H9 (cell line): ENCODE results near the gene IFT81. TPM values are rescaled to one million over a fixed set of nuclear protein-coding genes. Genes with fewer than 3 reads are reported as not detected.

Source experiments
- DNase-seq: peaks from one replicate; pipeline ENCODE4 v3.0.0-alpha.2; 2017
- H2AFZ ChIP-seq: one replicate; pipeline ENCODE4 v1.6.1; 2013; ENCODE audit warnings: mild to moderate bottlenecking, low read length, control low read depth, moderate library complexity
- H2AK5ac ChIP-seq: 2 replicates; pipeline ENCODE4 v1.6.1; 2013; ENCODE audit warnings: low read length, control low read depth, mixed read lengths; ENCODE audit not compliant: insufficient read length
- H2BK120ac ChIP-seq: one replicate; pipeline ENCODE4 v1.6.1; 2013; ENCODE audit warnings: low read depth, mild to moderate bottlenecking, low read length, control low read depth, inconsistent platforms; ENCODE audit not compliant: poor library complexity, severe bottlenecking
- H2BK12ac ChIP-seq: 2 replicates; pipeline ENCODE4 v1.6.1; 2013; ENCODE audit warnings: low read length, control low read depth, mixed read lengths, low read depth; ENCODE audit not compliant: insufficient read length
- H2BK15ac ChIP-seq: 2 replicates; pipeline ENCODE4 v1.6.1; 2013; ENCODE audit warnings: low read depth, low read length, control low read depth
- H2BK20ac ChIP-seq: one replicate; pipeline ENCODE4 v1.6.1; 2013; ENCODE audit warnings: low read depth, mild to moderate bottlenecking, low read length, control low read depth, inconsistent platforms; ENCODE audit not compliant: poor library complexity, severe bottlenecking
- H2BK5ac ChIP-seq: 2 replicates; pipeline ENCODE4 v1.6.1; 2013; ENCODE audit warnings: low read length, control low read depth, mixed read lengths; ENCODE audit not compliant: insufficient read length
- H3K14ac ChIP-seq: 2 replicates; pipeline ENCODE4 v1.6.1; 2013; ENCODE audit warnings: low read length, control low read depth; ENCODE audit not compliant: insufficient read depth
- H3K18ac ChIP-seq: 2 replicates; pipeline ENCODE4 v1.6.1; 2013; ENCODE audit warnings: low read depth, mild to moderate bottlenecking, mixed read lengths, low read length, control low read depth; ENCODE audit not compliant: insufficient read length
- H3K23ac ChIP-seq: 2 replicates; pipeline ENCODE4 v1.6.1; 2013; ENCODE audit warnings: low read length, control low read depth, mixed read lengths, low read depth; ENCODE audit not compliant: insufficient read length
- H3K23me2 ChIP-seq: 2 replicates; pipeline ENCODE4 v1.6.1; 2013; ENCODE audit warnings: low read depth, mild to moderate bottlenecking, mixed read lengths, low read length, control low read depth; ENCODE audit not compliant: insufficient read length, poor library complexity, severe bottlenecking
- H3K27ac ChIP-seq: 2 replicates; pipeline ENCODE4 v1.5.1; 2013; ENCODE audit warnings: low read length, control low read depth, mixed read lengths, low read depth; ENCODE audit not compliant: insufficient read length
- H3K27me3 ChIP-seq: 2 replicates; pipeline ENCODE4 v1.6.1; 2013; ENCODE audit warnings: low read length, control low read depth, inconsistent platforms; ENCODE audit not compliant: insufficient read depth
- H3K4ac ChIP-seq: 2 replicates; pipeline ENCODE4 v1.6.1; 2013; ENCODE audit warnings: low read depth, mild to moderate bottlenecking, control low read depth, inconsistent platforms, low read length, moderate library complexity
- H3K4me1 ChIP-seq: 2 replicates; pipeline ENCODE4 v1.6.1; 2013; ENCODE audit warnings: low read length, control low read depth, inconsistent platforms; ENCODE audit not compliant: insufficient read depth
- H3K4me2 ChIP-seq: 2 replicates; pipeline ENCODE4 v1.6.1; 2013; ENCODE audit warnings: low read length, control low read depth, mixed read lengths; ENCODE audit not compliant: insufficient read length, insufficient read depth
- H3K56ac ChIP-seq: 2 replicates; pipeline ENCODE4 v1.6.1; 2013; ENCODE audit warnings: low read depth, mild to moderate bottlenecking, mixed read lengths, low read length, control low read depth; ENCODE audit not compliant: insufficient read length
- H3K79me1 ChIP-seq: 2 replicates; pipeline ENCODE4 v1.6.1; 2013; ENCODE audit warnings: low read depth, mild to moderate bottlenecking, moderate library complexity, low read length, control low read depth, inconsistent platforms; ENCODE audit not compliant: insufficient read depth, poor library complexity, severe bottlenecking
- H3K79me2 ChIP-seq: 2 replicates; pipeline ENCODE4 v1.6.1; 2013; ENCODE audit warnings: low read length, control low read depth, inconsistent platforms; ENCODE audit not compliant: insufficient read depth
- H3K9ac ChIP-seq: 2 replicates; pipeline ENCODE4 v1.6.1; 2013; ENCODE audit warnings: low read length, control low read depth, mixed read lengths; ENCODE audit not compliant: insufficient read length; ENCODE audit errors: extremely low read depth
- H3K9me3 ChIP-seq: one replicate; pipeline ENCODE4 v1.6.1; 2013; ENCODE audit warnings: low read depth, low read length, inconsistent platforms; ENCODE audit not compliant: control insufficient read depth
- H3T11ph ChIP-seq: one replicate; pipeline ENCODE4 v1.6.1; 2013; ENCODE audit warnings: mild to moderate bottlenecking, low read length, control low read depth, inconsistent platforms
- H4K20me1 ChIP-seq: one replicate; pipeline ENCODE4 v1.6.1; 2013; ENCODE audit not compliant: control insufficient read depth, insufficient read length, insufficient read depth
- H4K5ac ChIP-seq: 2 replicates; pipeline ENCODE4 v1.6.1; 2013; ENCODE audit warnings: low read depth, mild to moderate bottlenecking, mixed read lengths, low read length, control low read depth; ENCODE audit not compliant: insufficient read length
- H4K8ac ChIP-seq: replicated peaks from 2 replicates; pipeline ENCODE4 v1.6.1; 2013; ENCODE audit warnings: low read length, control low read depth, mixed read lengths, low read depth; ENCODE audit not compliant: insufficient read length
- H4K91ac ChIP-seq: 2 replicates; pipeline ENCODE4 v1.6.1; 2013; ENCODE audit warnings: low read depth, mild to moderate bottlenecking, moderate library complexity, mixed read lengths, low read length, control low read depth; ENCODE audit not compliant: insufficient read length
- H3K27ac Mint-ChIP-seq, 3 experiments: 2 replicates in 2 of 3; 3 replicates in 1 of 3; pipeline ENCODE4 v1.8.0; 2020 to 2021; ENCODE audit warnings: mixed read lengths in 3 of 3, mild to moderate bottlenecking in 1 of 3, moderate library complexity in 1 of 3
- H3K27me3 Mint-ChIP-seq: 2 replicates; pipeline ENCODE4 v1.8.0; 2021; ENCODE audit warnings: low read depth, mild to moderate bottlenecking, moderate library complexity, mixed read lengths
- H3K36me3 Mint-ChIP-seq, 3 experiments: 2 replicates in 2 of 3; 3 replicates in 1 of 3; pipeline ENCODE4 v1.8.0; 2020 to 2021; ENCODE audit warnings: low read depth in 3 of 3, mixed read lengths in 3 of 3; ENCODE audit not compliant: insufficient read depth in 1 of 3
- H3K4me1 Mint-ChIP-seq, 2 experiments: 2 replicates each; pipeline ENCODE4 v1.8.0; 2020; ENCODE audit warnings: mixed read lengths in 2 of 2
- H3K4me3 Mint-ChIP-seq, 2 experiments: 2 replicates in 1 of 2; 3 replicates in 1 of 2; pipeline ENCODE4 v1.8.0; 2020 to 2021; ENCODE audit warnings: mild to moderate bottlenecking in 2 of 2, mixed read lengths in 2 of 2, moderate library complexity in 1 of 2
- H3K9me3 Mint-ChIP-seq, 2 experiments: 2 replicates in 1 of 2; 3 replicates in 1 of 2; pipeline ENCODE4 v1.8.0; 2020; ENCODE audit warnings: mild to moderate bottlenecking in 2 of 2, mixed read lengths in 2 of 2, moderate library complexity in 1 of 2
- WGBS: extraction: QIAGEN DNeasy Blood & Tissue Kit; methylation state at CpG from one replicate; pipeline ENCODE4 v1.1.7; 2013; ENCODE audit warnings: missing lambda C conversion rate, low lambda C conversion rate, mixed read lengths; ENCODE audit not compliant: insufficient read length; ENCODE audit errors: extremely low coverage; 5-methylcytosine and 5-hydroxymethylcytosine counted together
- total RNA-seq: library from RNA; stranded (reverse); gene quantifications from 2 replicates; pipeline ENCODE4 v1.2.1, GENCODE V29; 2021
- TF ChIP-seq, protein P1 (sequence below): fragments of 200-600 bp; sonication (generic); conservative IDR thresholded peaks from 3 replicates; pipeline ENCODE4 v1.8.0; 2021; ENCODE audit warnings: antibody characterized with exemption, mild to moderate bottlenecking

The IFT81 gene
- total RNA-seq, 1 experiment from 2014 or later, result 9.3 TPM

- H2BK5ac ChIP-seq, result no peak overlapping the region
- H2BK120ac ChIP-seq, result no peak overlapping the region
- no peak overlapping the region for H3K14ac ChIP-seq
- H3K27ac ChIP-seq, result no peak overlapping the region
- H4K91ac ChIP-seq, result no peak overlapping the region
- no peaks in the 10 kb centered on the region for H3K9me3 ChIP-seq
- no peaks in the 10 kb centered on the region for H3K4me1 Mint-ChIP-seq
- H3K4me1 ChIP-seq, result no peaks in the 10 kb centered on the region
- TF ChIP-seq, protein P1, sequence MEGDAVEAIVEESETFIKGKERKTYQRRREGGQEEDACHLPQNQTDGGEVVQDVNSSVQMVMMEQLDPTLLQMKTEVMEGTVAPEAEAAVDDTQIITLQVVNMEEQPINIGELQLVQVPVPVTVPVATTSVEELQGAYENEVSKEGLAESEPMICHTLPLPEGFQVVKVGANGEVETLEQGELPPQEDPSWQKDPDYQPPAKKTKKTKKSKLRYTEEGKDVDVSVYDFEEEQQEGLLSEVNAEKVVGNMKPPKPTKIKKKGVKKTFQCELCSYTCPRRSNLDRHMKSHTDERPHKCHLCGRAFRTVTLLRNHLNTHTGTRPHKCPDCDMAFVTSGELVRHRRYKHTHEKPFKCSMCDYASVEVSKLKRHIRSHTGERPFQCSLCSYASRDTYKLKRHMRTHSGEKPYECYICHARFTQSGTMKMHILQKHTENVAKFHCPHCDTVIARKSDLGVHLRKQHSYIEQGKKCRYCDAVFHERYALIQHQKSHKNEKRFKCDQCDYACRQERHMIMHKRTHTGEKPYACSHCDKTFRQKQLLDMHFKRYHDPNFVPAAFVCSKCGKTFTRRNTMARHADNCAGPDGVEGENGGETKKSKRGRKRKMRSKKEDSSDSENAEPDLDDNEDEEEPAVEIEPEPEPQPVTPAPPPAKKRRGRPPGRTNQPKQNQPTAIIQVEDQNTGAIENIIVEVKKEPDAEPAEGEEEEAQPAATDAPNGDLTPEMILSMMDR, result no peak
- H3K4me2 ChIP-seq, result no peak overlapping the region
- H4K5ac ChIP-seq, result no peak overlapping the region
- H3K36me3 Mint-ChIP-seq, result peaks cover 11 to 20% (median 13%) of the 10 kb centered on the region in 3 experiments; a peak in 6 of 7 replicates
- H3K56ac ChIP-seq, result no peak overlapping the region
- DNase-seq, result no peak
- H3K27me3 ChIP-seq, result no peaks in the 10 kb centered on the region
- H3K79me2 ChIP-seq, result no peaks in the 10 kb centered on the region
- no peak overlapping the region for H2AFZ ChIP-seq
- H3K18ac ChIP-seq, result no peak overlapping the region
- no peak overlapping the region for H2BK12ac ChIP-seq
- no CpG with 5 or more reads among the region's 4 CpGs for WGBS
- no peak overlapping the region for H3K23ac ChIP-seq
- H3K27me3 Mint-ChIP-seq, result no peaks in the 10 kb centered on the region
- H3K9me3 Mint-ChIP-seq, result peaks cover 10 to 11% of the 10 kb centered on the region in 2 experiments; a peak in 3 of 5 replicates
- H2AK5ac ChIP-seq, result no peak overlapping the region
- H3K4me3 Mint-ChIP-seq, result no peak overlapping the region
- no peak overlapping the region for H4K8ac ChIP-seq
- H3K23me2 ChIP-seq, result no peaks in the 10 kb centered on the region
- no peak overlapping the region for H3T11ph ChIP-seq
- H3K79me1 ChIP-seq, result no peaks in the 10 kb centered on the region
- no peak overlapping the region; a peak in 1 of 7 replicates for H3K27ac Mint-ChIP-seq
- H2BK20ac ChIP-seq, result no peak overlapping the region
- no peak overlapping the region for H3K9ac ChIP-seq
- H3K4ac ChIP-seq, result no peak overlapping the region
- no peak overlapping the region for H2BK15ac ChIP-seq
- H4K20me1 ChIP-seq, result no peaks in the 10 kb centered on the region
Observed at GRCh38 chr12:110175201-110175600, 51.0 kb downstream of the IFT81 start.
